Progenitor cell of endocrine pancreas (in vitro differentiated cells): ENCODE results near the gene KCNIP1. TPM values are rescaled to one million over a fixed set of nuclear protein-coding genes. Genes with fewer than 3 reads are reported as not detected.

Source experiments
- DNase-seq: peaks from one replicate; pipeline ENCODE4 v3.0.0; 2021; ENCODE audit warnings: low spot score; ENCODE audit not compliant: unreplicated experiment
- H3K27ac Mint-ChIP-seq: 2 replicates; pipeline ENCODE4 v1.8.0; 2021; ENCODE audit warnings: mild to moderate bottlenecking, moderate library complexity, mixed read lengths
- H3K27me3 Mint-ChIP-seq: 2 replicates; pipeline ENCODE4 v1.8.0; 2021; ENCODE audit warnings: mixed read lengths
- H3K36me3 Mint-ChIP-seq: 2 replicates; pipeline ENCODE4 v1.8.0; 2022; ENCODE audit warnings: mixed read lengths; ENCODE audit not compliant: insufficient read depth
- H3K4me1 Mint-ChIP-seq: 2 replicates; pipeline ENCODE4 v1.8.0; 2021; ENCODE audit warnings: low read depth, mixed read lengths
- H3K4me3 Mint-ChIP-seq: 2 replicates; pipeline ENCODE4 v1.8.0; 2021; ENCODE audit warnings: low read depth, mild to moderate bottlenecking, moderate library complexity, mixed read lengths
- H3K9me3 Mint-ChIP-seq: 2 replicates; pipeline ENCODE4 v1.8.0; 2021; ENCODE audit warnings: low read depth, mixed read lengths
- CTCF ChIP-seq: fragments of 200-600 bp; sonication (generic); IDR thresholded peaks from one replicate; pipeline ENCODE4 v1.5.0; 2021; ENCODE audit warnings: antibody characterized with exemption, mild to moderate bottlenecking; ENCODE audit not compliant: unreplicated experiment
- total RNA-seq: library from RNA; stranded (reverse); gene quantifications from 2 replicates; pipeline ENCODE4 v1.2.1, GENCODE V29; 2021

Gene KCNIP1
- total RNA-seq, 1 donor from 2014 or later, result 18.2 TPM

GRCh38 chr5:170640731-170641588 is 137.1 kb downstream of the KCNIP1 start:
- H3K4me3 Mint-ChIP-seq, result no peak overlapping the region
- no peaks in the 10 kb centered on the region for H3K9me3 Mint-ChIP-seq
- no peak for TF ChIP-seq CTCF
- DNase-seq, result no peak
- H3K27me3 Mint-ChIP-seq, result peaks cover 15% of the 10 kb centered on the region
- H3K36me3 Mint-ChIP-seq, result no peaks in the 10 kb centered on the region
- no peak overlapping the region for H3K27ac Mint-ChIP-seq
- H3K4me1 Mint-ChIP-seq, result no peaks in the 10 kb centered on the region

- H3K36me3 Mint-ChIP-seq, result no peaks in the 10 kb centered on the region
- TF ChIP-seq CTCF, result no peak
- H3K4me3 Mint-ChIP-seq, result no peak overlapping the region
- no peak overlapping the region for H3K27ac Mint-ChIP-seq
- H3K4me1 Mint-ChIP-seq, result no peaks in the 10 kb centered on the region
- DNase-seq, result no peak
- H3K9me3 Mint-ChIP-seq, result no peaks in the 10 kb centered on the region
- peaks cover 21% of the 10 kb centered on the region for H3K27me3 Mint-ChIP-seq
These were observed 137.8 kb downstream of the KCNIP1 start for GRCh38 chr5:170641589-170642031.

GRCh38 chr5:170642066-170642735 is 138.4 kb downstream of the KCNIP1 start:
- Mint-ChIP-seq H3K9me3 (no peaks in the 10 kb centered on the region), H3K27me3 (peaks cover 21% of the 10 kb centered on the region), H3K4me3 (no peak overlapping the region), H3K27ac (no peak overlapping the region), H3K4me1 (no peaks in the 10 kb centered on the region), H3K36me3 (no peaks in the 10 kb centered on the region)
- no peak for TF ChIP-seq CTCF
- DNase-seq, result no peak

GRCh38 chr5:170642776-170643436 is 139.1 kb downstream of the KCNIP1 start:
- peaks cover 21% of the 10 kb centered on the region for H3K27me3 Mint-ChIP-seq
- H3K27ac Mint-ChIP-seq, result no peak overlapping the region
- DNase-seq, result no peak
- no peak for TF ChIP-seq CTCF
- no peak overlapping the region for H3K4me3 Mint-ChIP-seq
- H3K4me1 Mint-ChIP-seq, result no peaks in the 10 kb centered on the region
- H3K9me3 Mint-ChIP-seq, result no peaks in the 10 kb centered on the region
- no peaks in the 10 kb centered on the region for H3K36me3 Mint-ChIP-seq

- Mint-ChIP-seq H3K36me3 (no peaks in the 10 kb centered on the region), H3K4me3 (no peak overlapping the region), H3K27ac (no peak overlapping the region), H3K4me1 (no peaks in the 10 kb centered on the region), H3K27me3 (peaks cover 24% of the 10 kb centered on the region), H3K9me3 (no peaks in the 10 kb centered on the region)
- TF ChIP-seq CTCF, result no peak
- no peak for DNase-seq
These were observed 139.8 kb downstream of the KCNIP1 start for GRCh38 chr5:170643591-170643990.
